ENCODE data around the gene BATF3. TPM values are rescaled to one million over a fixed set of nuclear protein-coding genes. Genes with fewer than 3 reads are reported as not detected.

BATF3 gene
- total RNA-seq, 4 donors from 2014 or later, result 0.38 to 5.1 TPM; not detected in 2

- H3K4me3 ChIP-seq, result no peak overlapping the region
- TF ChIP-seq, protein P1, sequence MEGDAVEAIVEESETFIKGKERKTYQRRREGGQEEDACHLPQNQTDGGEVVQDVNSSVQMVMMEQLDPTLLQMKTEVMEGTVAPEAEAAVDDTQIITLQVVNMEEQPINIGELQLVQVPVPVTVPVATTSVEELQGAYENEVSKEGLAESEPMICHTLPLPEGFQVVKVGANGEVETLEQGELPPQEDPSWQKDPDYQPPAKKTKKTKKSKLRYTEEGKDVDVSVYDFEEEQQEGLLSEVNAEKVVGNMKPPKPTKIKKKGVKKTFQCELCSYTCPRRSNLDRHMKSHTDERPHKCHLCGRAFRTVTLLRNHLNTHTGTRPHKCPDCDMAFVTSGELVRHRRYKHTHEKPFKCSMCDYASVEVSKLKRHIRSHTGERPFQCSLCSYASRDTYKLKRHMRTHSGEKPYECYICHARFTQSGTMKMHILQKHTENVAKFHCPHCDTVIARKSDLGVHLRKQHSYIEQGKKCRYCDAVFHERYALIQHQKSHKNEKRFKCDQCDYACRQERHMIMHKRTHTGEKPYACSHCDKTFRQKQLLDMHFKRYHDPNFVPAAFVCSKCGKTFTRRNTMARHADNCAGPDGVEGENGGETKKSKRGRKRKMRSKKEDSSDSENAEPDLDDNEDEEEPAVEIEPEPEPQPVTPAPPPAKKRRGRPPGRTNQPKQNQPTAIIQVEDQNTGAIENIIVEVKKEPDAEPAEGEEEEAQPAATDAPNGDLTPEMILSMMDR (IDR thresholded peaks at IDR 0.05 in 4 of 5, conservative IDR thresholded peaks at IDR 0.05 in 1 of 5), result no peak
- TF ChIP-seq POLR2A (IDR thresholded peaks at IDR 0.05), result no peak
- H3K4me1 ChIP-seq, result no peaks in the 10 kb centered on the region
- DNase-seq (no peak), ATAC-seq (no peak)
- H3K36me3 ChIP-seq, result no peaks in the 10 kb centered on the region
- no peak overlapping the region for H3K27ac ChIP-seq
- intact Hi-C loops (cut with DNase I; ENCODE audit: low total_unique reads), result no loop called here
- peaks cover 0 to 9% (median 5%) of the 10 kb centered on the region in 3 donors for H3K27me3 ChIP-seq
- in situ Hi-C loops (cut with MboI; ENCODE audit: low sequenced_read_pairs in 4 of 4), result no loop called here
- no peaks in the 10 kb centered on the region for H3K9me3 ChIP-seq
These were observed 9.7 kb downstream of the BATF3 start for GRCh38 chr1:212689758-212690529.

GRCh38 chr1:212689196-212689725, 10.4 kb downstream of the BATF3 start:
- intact Hi-C loops (cut with DNase I; ENCODE audit: low total_unique reads) (no loop called here), in situ Hi-C loops (cut with MboI; ENCODE audit: low sequenced_read_pairs in 4 of 4) (no loop called here)
- no peak for ATAC-seq

DNA sequence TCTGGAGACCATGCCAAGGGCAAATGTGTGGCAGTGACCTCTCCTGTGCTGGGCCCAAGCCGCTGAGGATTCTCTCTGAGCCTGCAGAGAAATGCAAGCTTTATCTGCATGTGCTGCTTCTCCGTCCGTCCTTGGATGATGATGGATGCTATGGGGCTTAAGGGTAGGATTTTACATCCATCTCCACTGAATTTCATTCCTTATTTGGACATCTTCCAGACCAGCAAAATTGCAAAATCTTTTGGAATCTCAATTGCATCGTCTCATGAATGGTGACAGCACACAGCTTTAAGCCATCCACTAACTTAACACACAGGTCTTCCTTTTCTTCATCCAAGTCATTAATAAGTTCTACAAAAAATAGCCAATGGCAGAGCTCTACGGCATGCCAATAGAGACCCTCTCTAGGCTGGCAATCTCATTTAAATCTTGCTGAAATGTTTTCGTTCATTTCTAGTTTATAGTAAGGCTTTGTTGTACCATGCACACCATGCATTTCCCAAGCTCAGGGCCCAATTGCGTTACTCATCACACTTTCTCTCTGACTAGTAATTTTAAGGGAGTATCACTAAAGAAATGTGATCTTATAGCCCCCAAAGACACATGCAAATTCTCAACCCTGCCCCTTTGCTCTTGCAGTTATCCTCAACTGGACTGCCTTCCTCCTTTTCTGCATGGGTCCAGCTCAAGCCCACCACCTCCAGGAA, 11.1 kb downstream of the BATF3 start:
- intact Hi-C loops (cut with DNase I; ENCODE audit: low total_unique reads), result no loop called here
- peaks cover 0 to 2% (median 0%) of the 10 kb centered on the region in 3 donors for H3K27me3 ChIP-seq
- in situ Hi-C loops (cut with MboI; ENCODE audit: low sequenced_read_pairs in 4 of 4), result no loop called here
- no peak for TF ChIP-seq POLR2A (IDR thresholded peaks at IDR 0.05)
- TF ChIP-seq, protein P1 (IDR thresholded peaks at IDR 0.05 in 4 of 5, conservative IDR thresholded peaks at IDR 0.05 in 1 of 5), result no peak
- H3K4me1 ChIP-seq, result no peaks in the 10 kb centered on the region
- no peaks in the 10 kb centered on the region for H3K9me3 ChIP-seq
- ATAC-seq (no peak), DNase-seq (no peak)
- no peak overlapping the region for H3K27ac ChIP-seq
- H3K36me3 ChIP-seq, result no peaks in the 10 kb centered on the region
- no peak overlapping the region for H3K4me3 ChIP-seq

More at GRCh38 chr1:212689196-212689725, 10.4 kb downstream of the BATF3 start:
- H3K36me3 ChIP-seq, result no peaks in the 10 kb centered on the region
- TF ChIP-seq, protein P1 (IDR thresholded peaks at IDR 0.05 in 4 of 5, conservative IDR thresholded peaks at IDR 0.05 in 1 of 5), result no peak
- TF ChIP-seq POLR2A (IDR thresholded peaks at IDR 0.05), result no peak
- no peak overlapping the region for H3K4me3 ChIP-seq
- DNase-seq, result no peak
- no peak overlapping the region for H3K27ac ChIP-seq
- no peaks in the 10 kb centered on the region for H3K9me3 ChIP-seq
- no peaks in the 10 kb centered on the region for H3K4me1 ChIP-seq
- H3K27me3 ChIP-seq, result peaks cover 0 to 2% (median 2%) of the 10 kb centered on the region in 3 donors

DNA sequence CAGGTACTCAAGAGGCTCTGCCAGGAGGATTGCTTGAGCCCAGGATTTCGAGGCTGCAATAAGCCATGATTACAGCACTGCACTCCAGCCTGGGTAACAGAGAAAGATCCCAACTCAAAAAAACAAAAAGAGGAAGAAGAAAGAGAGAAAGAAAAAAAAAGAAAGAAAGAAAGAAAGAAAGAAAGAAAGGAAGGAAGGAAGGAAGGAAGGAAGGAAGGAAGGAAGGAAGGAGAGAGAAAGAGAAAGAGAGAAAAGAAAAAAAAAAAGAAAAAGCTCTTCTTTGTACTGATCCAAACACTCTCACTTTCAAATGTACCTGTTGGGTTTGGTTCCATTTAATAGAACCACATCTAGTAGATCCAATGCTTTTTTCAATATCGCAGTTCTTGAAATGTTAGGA, 11.8 kb downstream of the BATF3 start:
- no peaks in the 10 kb centered on the region for H3K4me1 ChIP-seq
- intact Hi-C loops (cut with DNase I; ENCODE audit: low total_unique reads) (no loop called here), in situ Hi-C loops (cut with MboI; ENCODE audit: low sequenced_read_pairs in 4 of 4) (no loop called here)
- no peaks in the 10 kb centered on the region for H3K36me3 ChIP-seq
- DNase-seq (no peak), ATAC-seq (no peak)
- H3K27me3 ChIP-seq, result peaks cover 0 to 2% (median 0%) of the 10 kb centered on the region in 3 donors
- TF ChIP-seq POLR2A (IDR thresholded peaks at IDR 0.05), result no peak
- TF ChIP-seq, protein P1 (IDR thresholded peaks at IDR 0.05 in 4 of 5, conservative IDR thresholded peaks at IDR 0.05 in 1 of 5), result no peak
- H3K9me3 ChIP-seq, result no peaks in the 10 kb centered on the region
- no peak overlapping the region for H3K4me3 ChIP-seq
- H3K27ac ChIP-seq, result no peak overlapping the region

Measured in gastrocnemius medialis (tissue), 4 donors.